ENCODE data around the gene ATCAY. TPM values are rescaled to one million over a fixed set of nuclear protein-coding genes. Genes with fewer than 3 reads are reported as not detected.

ATCAY gene
- total RNA-seq, 2 donors from 2014 or later: 0.05 TPM; not detected in 1

- intact Hi-C loops (cut with DNase I): no loop called here
- DNase-seq (ENCODE audit: low spot score): no peak
These were observed 15.3 kb downstream of the ATCAY start for GRCh38 chr19:3895788-3896187.

- intact Hi-C loops (cut with DNase I): no loop called here
- DNase-seq (ENCODE audit: low spot score): no peak
These were observed 17.5 kb downstream of the ATCAY start for GRCh38 chr19:3897936-3898335.

GRCh38 chr19:3898426-3898825 is 17.9 kb downstream of the ATCAY start:
- DNase-seq (ENCODE audit: low spot score): no peak
- intact Hi-C loops (cut with DNase I): no loop called here

- intact Hi-C loops (cut with DNase I): no loop called here
- DNase-seq (ENCODE audit: low spot score): no peak
These were observed 19.2 kb downstream of the ATCAY start for GRCh38 chr19:3899531-3900294.

GRCh38 chr19:3902317-3902973 is 22.0 kb downstream of the ATCAY start:
- intact Hi-C loops (cut with DNase I): no loop called here
- no peak for DNase-seq (ENCODE audit: low spot score)

GRCh38 chr19:3904233-3904632 is 23.7 kb downstream of the ATCAY start:
- DNase-seq (ENCODE audit: low spot score): no peak
- intact Hi-C loops (cut with DNase I): no loop called here

GRCh38 chr19:3907626-3908265 is 27.3 kb downstream of the ATCAY start:
- intact Hi-C loops (cut with DNase I): no loop called here

GRCh38 chr19:3908266-3909054 is 28.0 kb downstream of the ATCAY start:
- intact Hi-C loops (cut with DNase I): no loop called here
- DNase-seq (ENCODE audit: low spot score): no peak

More at GRCh38 chr19:3907626-3908265, 27.3 kb downstream of the ATCAY start:
- DNase-seq (ENCODE audit: low spot score): no peak

- intact Hi-C loops (cut with DNase I): no loop called here
- no peak for DNase-seq (ENCODE audit: low spot score)
These were observed 29.6 kb downstream of the ATCAY start for GRCh38 chr19:3910105-3910504.

- no peak for DNase-seq (ENCODE audit: low spot score)
- intact Hi-C loops (cut with DNase I): no loop called here
These were observed 33.7 kb downstream of the ATCAY start for GRCh38 chr19:3914199-3914598.

GRCh38 chr19:3916033-3916432 is 35.5 kb downstream of the ATCAY start:
- DNase-seq (ENCODE audit: low spot score): no peak
- intact Hi-C loops (cut with DNase I): no loop called here

- intact Hi-C loops (cut with DNase I): no loop called here
- no peak for DNase-seq (ENCODE audit: low spot score)
These were observed 39.3 kb downstream of the ATCAY start for GRCh38 chr19:3919793-3920192.

GRCh38 chr19:3923096-3923758 is 42.7 kb downstream of the ATCAY start:
- DNase-seq (ENCODE audit: low spot score): no peak
- intact Hi-C loops (cut with DNase I): no loop called here

- DNase-seq (ENCODE audit: low spot score): no peak
- intact Hi-C loops (cut with DNase I): no loop called here
These were observed 43.4 kb downstream of the ATCAY start for GRCh38 chr19:3923912-3924311.

- DNase-seq (ENCODE audit: low spot score): no peak
- intact Hi-C loops (cut with DNase I): no loop called here
These were observed 50.6 kb downstream of the ATCAY start for GRCh38 chr19:3931041-3931440.

- intact Hi-C loops (cut with DNase I): no loop called here
- DNase-seq (ENCODE audit: low spot score): no peak
These were observed 52.7 kb downstream of the ATCAY start, which contains the start of gene NMRK2 for GRCh38 chr19:3932931-3933810. Gene NMRK2 (plus strand): TSS chr19:3933069. CDS start chr19:3933672, 603 bp downstream.

GRCh38 chr19:3936506-3937442 is 56.3 kb downstream of the ATCAY start:
- DNase-seq (ENCODE audit: low spot score): no peak
- intact Hi-C loops (cut with DNase I): no loop called here

Data from posterior vena cava (tissue), 2 donors.